Testis (tissue), 2 donors: ENCODE results near the gene TIMP2.

Source experiments
- POLR2A ChIP-seq: fragments of 450-650 bp; IDR thresholded peaks from one replicate; pipeline ENCODE4 v1.6.1; 2017; ENCODE audit warnings: antibody characterized with exemption, mild to moderate bottlenecking, moderate library complexity
- TF ChIP-seq, protein P1 (sequence below), 3 experiments: fragments of 450-650 bp in 2 of 3; fragments of 200-600 bp in 1 of 3; sonication (generic) in 1 of 3; IDR thresholded peaks; one replicate each; pipeline ENCODE4 v1.5.1; 2016 to 2019; ENCODE audit warnings: antibody characterized with exemption in 3 of 3, mild to moderate bottlenecking in 2 of 3, moderate library complexity in 1 of 3

GRCh38 chr17:78904371-78904770 lies 20.8 kb downstream of the TIMP2 start:
- TF ChIP-seq, protein P1, sequence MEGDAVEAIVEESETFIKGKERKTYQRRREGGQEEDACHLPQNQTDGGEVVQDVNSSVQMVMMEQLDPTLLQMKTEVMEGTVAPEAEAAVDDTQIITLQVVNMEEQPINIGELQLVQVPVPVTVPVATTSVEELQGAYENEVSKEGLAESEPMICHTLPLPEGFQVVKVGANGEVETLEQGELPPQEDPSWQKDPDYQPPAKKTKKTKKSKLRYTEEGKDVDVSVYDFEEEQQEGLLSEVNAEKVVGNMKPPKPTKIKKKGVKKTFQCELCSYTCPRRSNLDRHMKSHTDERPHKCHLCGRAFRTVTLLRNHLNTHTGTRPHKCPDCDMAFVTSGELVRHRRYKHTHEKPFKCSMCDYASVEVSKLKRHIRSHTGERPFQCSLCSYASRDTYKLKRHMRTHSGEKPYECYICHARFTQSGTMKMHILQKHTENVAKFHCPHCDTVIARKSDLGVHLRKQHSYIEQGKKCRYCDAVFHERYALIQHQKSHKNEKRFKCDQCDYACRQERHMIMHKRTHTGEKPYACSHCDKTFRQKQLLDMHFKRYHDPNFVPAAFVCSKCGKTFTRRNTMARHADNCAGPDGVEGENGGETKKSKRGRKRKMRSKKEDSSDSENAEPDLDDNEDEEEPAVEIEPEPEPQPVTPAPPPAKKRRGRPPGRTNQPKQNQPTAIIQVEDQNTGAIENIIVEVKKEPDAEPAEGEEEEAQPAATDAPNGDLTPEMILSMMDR (IDR thresholded peaks at IDR 0.05), result no peak
- no peak for TF ChIP-seq POLR2A
